ENCODE measurements around the gene EPHB6. TPM values are rescaled to one million over a fixed set of nuclear protein-coding genes. Genes with fewer than 3 reads are reported as not detected.

Gene EPHB6
- total RNA-seq, 1 donor from 2014 or later = 15.9 TPM

Other genes starting within 250 kb of the EPHB6 start
- gene PRSS1, start 105.6 kb upstream of the EPHB6 start, total RNA-seq = not detected
- not detected for gene PRSS2, start 84.1 kb upstream of the EPHB6 start, total RNA-seq
- gene TRPV6, start 30.7 kb downstream of the EPHB6 start, total RNA-seq = 0.82 TPM
- 0.21 TPM for gene TRPV5, start 78.7 kb downstream of the EPHB6 start, total RNA-seq
- gene LLCFC1, start 84.4 kb downstream of the EPHB6 start, total RNA-seq = not detected
- gene KEL, start 107.3 kb downstream of the EPHB6 start, total RNA-seq = 1.6 TPM
- 0.41 TPM for gene OR9A2, start 172.1 kb downstream of the EPHB6 start, total RNA-seq
- not detected for gene OR6V1, start 197.3 kb downstream of the EPHB6 start, total RNA-seq

All from tongue (tissue), 1 donor.